ENCODE results near the gene SNX20.

The SNX20 gene

GRCh38 chr16:50624449-50624970 is 56.6 kb downstream of the SNX20 start:
- H3K4me3 ChIP-seq (replicated peaks; ENCODE audit: low read depth, low read length): no peak overlapping the region
- no peak for DNase-seq (ENCODE audit: low read depth)
- TF ChIP-seq CTCF (IDR thresholded peaks at IDR 0.05; ENCODE audit: low read length, missing control alignments): no peak

- no peak for TF ChIP-seq CTCF (IDR thresholded peaks at IDR 0.05; ENCODE audit: low read length, missing control alignments)
- H3K4me3 ChIP-seq (replicated peaks; ENCODE audit: low read depth, low read length): no peak overlapping the region
- DNase-seq (ENCODE audit: low read depth): no peak
Observed at GRCh38 chr16:50622643-50623369, 58.3 kb downstream of the SNX20 start.

- DNase-seq (ENCODE audit: low read depth): no peak
- no peak for TF ChIP-seq CTCF (IDR thresholded peaks at IDR 0.05; ENCODE audit: low read length, missing control alignments)
- H3K4me3 ChIP-seq (replicated peaks; ENCODE audit: low read depth, low read length): no peak overlapping the region
Observed at GRCh38 chr16:50622029-50622428, 59.1 kb downstream of the SNX20 start.
